WTC11 (cell line): ENCODE results near the gene PRSS57.

ENCODE experiments used
- AFF4 ChIP-seq: sonication (generic); formaldehyde crosslinking; IDR thresholded peaks from 2 replicates; pipeline ENCODE4 v1.8.1; 2023; ENCODE audit warnings: mild to moderate bottlenecking, missing genetic modification reagents, borderline replicate concordance
- ATF3 ChIP-seq: sonication (generic); formaldehyde crosslinking; conservative IDR thresholded peaks from 2 replicates; pipeline ENCODE4 v1.8.1; 2022; ENCODE audit warnings: mild to moderate bottlenecking, missing genetic modification reagents
- CREB1 ChIP-seq: sonication (generic); formaldehyde crosslinking; IDR thresholded peaks from 2 replicates; pipeline ENCODE4 v1.8.0; 2023; ENCODE audit warnings: mild to moderate bottlenecking, missing genetic modification reagents
- CREM ChIP-seq: sonication (generic); formaldehyde crosslinking; IDR thresholded peaks from 2 replicates; pipeline ENCODE4 v1.8.1; 2022; ENCODE audit warnings: mild to moderate bottlenecking, missing genetic modification reagents, moderate library complexity
- CTCF ChIP-seq: fragments of 200-600 bp; IDR thresholded peaks from 2 replicates; pipeline ENCODE4 v1.8.0; 2022; ENCODE audit warnings: antibody characterized with exemption
- E2F4 ChIP-seq: sonication (generic); formaldehyde crosslinking; IDR thresholded peaks from 2 replicates; pipeline ENCODE4 v1.8.1; 2022; ENCODE audit warnings: low read depth, mild to moderate bottlenecking, moderate library complexity, missing genetic modification reagents, borderline replicate concordance
- E2F5 ChIP-seq: sonication (generic); formaldehyde crosslinking; IDR thresholded peaks from 2 replicates; pipeline ENCODE4 v1.8.1; 2022; ENCODE audit warnings: mild to moderate bottlenecking, moderate library complexity, missing genetic modification reagents
- ELF4 ChIP-seq: sonication (generic); formaldehyde crosslinking; IDR thresholded peaks from 2 replicates; pipeline ENCODE4 v1.8.1; 2022; ENCODE audit warnings: low read depth, mild to moderate bottlenecking, moderate library complexity, missing genetic modification reagents
- KAT7 ChIP-seq: sonication (generic); formaldehyde crosslinking; IDR thresholded peaks from 2 replicates; pipeline ENCODE4 v1.8.1; 2023; ENCODE audit warnings: missing genetic modification reagents, mild to moderate bottlenecking, borderline replicate concordance
- MYBL2 ChIP-seq: sonication (generic); formaldehyde crosslinking; IDR thresholded peaks from 2 replicates; pipeline ENCODE4 v1.8.1; 2023; ENCODE audit warnings: mild to moderate bottlenecking, moderate library complexity, missing genetic modification reagents
- ZBTB21 ChIP-seq: sonication (generic); formaldehyde crosslinking; IDR thresholded peaks from 2 replicates; pipeline ENCODE4 v1.8.1; 2023; ENCODE audit warnings: mild to moderate bottlenecking, missing genetic modification reagents, borderline replicate concordance
- ZNF317 ChIP-seq: sonication (generic); formaldehyde crosslinking; IDR thresholded peaks from 2 replicates; pipeline ENCODE4 v1.8.1; 2023; ENCODE audit warnings: low read depth, mild to moderate bottlenecking, moderate library complexity, missing genetic modification reagents, borderline replicate concordance

GRCh38 chr19:711254-711653 is 16.0 kb upstream of the PRSS57 start:
- no peak for TF ChIP-seq CTCF
- TF ChIP-seq KAT7 (CRISPR knock-in tag): no peak
- no peak for TF ChIP-seq E2F4 (CRISPR knock-in tag)
- no peak for TF ChIP-seq MYBL2 (CRISPR knock-in tag)
- TF ChIP-seq CREM: no peak
- TF ChIP-seq ZNF317 (CRISPR knock-in tag): no peak
- TF ChIP-seq CREB1 (CRISPR knock-in tag): no peak
- no peak for TF ChIP-seq E2F5 (CRISPR knock-in tag)
- TF ChIP-seq ELF4 (CRISPR knock-in tag): no peak
- TF ChIP-seq ZBTB21 (CRISPR knock-in tag): no peak
- TF ChIP-seq AFF4 (CRISPR knock-in tag): no peak
- TF ChIP-seq ATF3 (CRISPR knock-in tag): no peak
